GM21723 (cell line): ENCODE results near the gene TMEM161A.
"Not testable (repeated sequence)": the region's sequence is repeated elsewhere in the genome, so short reads cannot be mapped to it uniquely, and the experiment has no call there.

Experiments
- ATAC-seq: cut with Tn5 transposase; IDR thresholded peaks from one replicate; pipeline ENCODE4 v1.9.1; 2021; ENCODE audit warnings: mild to moderate bottlenecking, moderate library complexity; ENCODE audit not compliant: unreplicated experiment

The TMEM161A gene

GRCh38 chr19:19123386-19123785, 14.9 kb downstream of the TMEM161A start:
- ATAC-seq: no peak

GRCh38 chr19:19122902-19123301, 15.4 kb downstream of the TMEM161A start:
- no peak for ATAC-seq

- no peak for ATAC-seq
These were observed 16.9 kb downstream of the TMEM161A start for GRCh38 chr19:19121371-19121770.

- ATAC-seq: no peak
These were observed 17.7 kb downstream of the TMEM161A start for GRCh38 chr19:19120308-19121231.

- no peak for ATAC-seq
These were observed 18.7 kb downstream of the TMEM161A start for GRCh38 chr19:19119325-19120237.

- no peak for ATAC-seq
These were observed 22.3 kb downstream of the TMEM161A start for GRCh38 chr19:19115954-19116353.

GRCh38 chr19:19113040-19113626, 25.1 kb downstream of the TMEM161A start:
- no peak for ATAC-seq

- ATAC-seq: no peak
These were observed 26.2 kb downstream of the TMEM161A start for GRCh38 chr19:19111967-19112580.

GRCh38 chr19:19111136-19111835, 27.0 kb downstream of the TMEM161A start:
- no peak for ATAC-seq

GRCh38 chr19:19110410-19111135, 27.7 kb downstream of the TMEM161A start:
- ATAC-seq: no peak

GRCh38 chr19:19109601-19110000, 28.7 kb downstream of the TMEM161A start:
- no peak for ATAC-seq

GRCh38 chr19:19107654-19108053, 30.6 kb downstream of the TMEM161A start:
- ATAC-seq: no peak

- ATAC-seq: not testable (repeated sequence)
These were observed 31.3 kb downstream of the TMEM161A start for GRCh38 chr19:19106938-19107337.

- ATAC-seq: no peak
These were observed 32.2 kb downstream of the TMEM161A start for GRCh38 chr19:19106056-19106551.

- no peak for ATAC-seq
These were observed 32.8 kb downstream of the TMEM161A start for GRCh38 chr19:19105365-19106055.

GRCh38 chr19:19103167-19103566, 35.1 kb downstream of the TMEM161A start:
- no peak for ATAC-seq

GRCh38 chr19:19102566-19102965, 35.7 kb downstream of the TMEM161A start:
- not testable (repeated sequence) for ATAC-seq

- ATAC-seq: no peak
These were observed 36.7 kb downstream of the TMEM161A start for GRCh38 chr19:19101540-19101939.
